Fibroblast of mammary gland (primary cell): Measurements from ENCODE around the gene CHTF18.

Experiments used
- DNase-seq: peaks from one replicate; pipeline ENCODE4 v3.0.0-alpha.2; 2010; ENCODE audit warnings: low read depth
- H3K4me3 ChIP-seq: 2 replicates; pipeline ENCODE4 v1.5.1; 2011; ENCODE audit warnings: low read depth, mild to moderate bottlenecking, low read length, moderate library complexity; ENCODE audit not compliant: control insufficient read depth
- CTCF ChIP-seq: conservative IDR thresholded peaks from 2 replicates; pipeline ENCODE4 v1.5.1; 2011; ENCODE audit warnings: low read depth, low read length, inconsistent platforms; ENCODE audit not compliant: control insufficient read depth, insufficient read depth

The CHTF18 gene

DNA sequence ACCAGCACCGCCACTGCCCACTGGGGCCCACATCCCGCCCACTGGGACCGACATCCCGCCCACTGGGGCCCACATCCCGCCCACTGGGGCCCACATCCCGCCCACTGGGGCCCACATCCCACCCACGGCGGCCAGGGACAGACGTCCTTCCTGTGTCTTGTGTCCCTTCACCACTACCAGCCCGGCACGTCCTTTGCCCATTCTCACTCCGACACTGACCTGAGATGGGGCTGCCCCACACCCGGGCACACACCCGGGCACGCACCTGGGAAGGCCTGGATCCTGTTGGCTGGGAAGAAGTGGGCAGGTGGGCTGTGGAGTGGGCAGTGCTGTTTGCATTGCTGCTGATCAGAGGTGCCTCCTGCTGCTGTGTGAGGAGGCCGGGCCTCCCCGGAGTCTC, 40.5 kb downstream of the CHTF18 start:
- DNase-seq, result no peak
- TF ChIP-seq CTCF, result no peak
- no peak overlapping the region for H3K4me3 ChIP-seq

DNA sequence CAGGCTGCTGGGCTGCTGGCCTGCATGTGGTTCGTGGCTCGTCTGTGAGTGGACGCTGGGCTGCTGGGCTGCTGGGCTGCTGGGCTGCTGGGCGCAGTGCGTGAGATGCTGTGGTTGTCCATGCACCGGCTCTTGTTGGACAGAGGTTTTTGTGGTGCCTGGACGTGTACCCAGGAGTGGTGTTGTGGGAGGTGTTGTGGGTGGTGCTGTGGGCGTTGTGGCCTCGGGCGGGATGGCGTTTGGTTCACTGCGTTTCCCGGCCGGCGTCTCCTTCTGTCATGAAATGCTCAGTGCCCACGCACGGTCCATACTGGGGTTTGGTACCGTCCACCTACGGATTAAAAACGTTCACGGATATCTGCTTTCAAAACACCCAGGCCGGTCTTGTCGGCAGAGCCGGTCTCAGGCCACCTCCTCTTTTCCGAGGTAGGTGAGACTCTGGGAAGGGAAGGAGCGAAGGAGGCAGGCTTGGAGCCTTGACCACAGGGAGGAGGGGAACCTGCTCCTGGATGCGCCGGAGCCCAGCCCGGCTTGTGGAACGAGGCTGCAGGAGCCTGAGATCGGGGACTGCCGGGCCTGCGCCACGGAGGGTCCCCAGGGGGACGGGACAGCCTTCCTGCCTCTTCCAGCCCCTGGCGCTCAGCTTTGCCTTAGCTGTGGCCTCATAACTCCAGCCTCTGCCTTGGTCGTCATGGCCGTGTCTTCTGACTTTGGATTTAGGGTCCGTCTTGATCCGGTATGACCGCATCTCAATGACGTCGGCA, 41.9 kb downstream of the CHTF18 start:
- H3K4me3 ChIP-seq, result no peak overlapping the region
- TF ChIP-seq CTCF, result no peak
- no peak for DNase-seq

DNA sequence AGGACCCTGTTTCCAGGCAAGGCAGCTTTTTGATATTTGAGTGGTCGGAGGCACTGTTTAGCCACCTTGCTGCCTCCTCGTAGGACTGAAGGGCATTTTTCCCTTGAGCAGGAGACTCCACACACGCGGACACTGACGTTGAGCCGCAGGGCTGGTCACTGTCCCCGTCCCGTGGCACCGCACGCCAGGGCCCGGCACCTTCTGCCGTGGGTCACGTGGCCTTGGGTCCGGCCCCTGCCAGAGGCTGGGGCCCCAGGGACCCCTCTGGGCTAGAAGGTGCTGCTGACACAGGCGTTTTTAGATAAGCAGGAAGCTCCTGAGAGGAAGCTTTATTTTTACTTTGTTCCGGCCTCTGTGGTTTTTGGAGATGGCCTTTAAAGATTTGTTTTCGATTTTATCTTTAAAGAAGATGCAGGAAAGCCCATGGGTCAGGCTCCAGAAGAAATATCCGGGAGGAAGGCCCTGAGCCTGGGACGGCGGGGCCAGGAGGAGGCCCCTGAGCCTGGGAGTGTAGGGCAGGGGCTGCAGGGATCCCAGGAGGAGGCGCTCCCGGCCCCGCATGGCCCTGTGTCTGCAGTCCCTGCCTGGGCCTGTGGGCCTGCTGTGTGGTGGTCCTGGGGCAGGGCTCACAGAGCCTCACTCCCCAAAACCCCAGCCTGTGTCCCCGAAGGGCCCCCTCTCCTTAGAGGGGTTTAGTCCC, 42.6 kb downstream of the CHTF18 start:
- H3K4me3 ChIP-seq, result no peak overlapping the region
- TF ChIP-seq CTCF, result no peak
- DNase-seq, result no peak

DNA sequence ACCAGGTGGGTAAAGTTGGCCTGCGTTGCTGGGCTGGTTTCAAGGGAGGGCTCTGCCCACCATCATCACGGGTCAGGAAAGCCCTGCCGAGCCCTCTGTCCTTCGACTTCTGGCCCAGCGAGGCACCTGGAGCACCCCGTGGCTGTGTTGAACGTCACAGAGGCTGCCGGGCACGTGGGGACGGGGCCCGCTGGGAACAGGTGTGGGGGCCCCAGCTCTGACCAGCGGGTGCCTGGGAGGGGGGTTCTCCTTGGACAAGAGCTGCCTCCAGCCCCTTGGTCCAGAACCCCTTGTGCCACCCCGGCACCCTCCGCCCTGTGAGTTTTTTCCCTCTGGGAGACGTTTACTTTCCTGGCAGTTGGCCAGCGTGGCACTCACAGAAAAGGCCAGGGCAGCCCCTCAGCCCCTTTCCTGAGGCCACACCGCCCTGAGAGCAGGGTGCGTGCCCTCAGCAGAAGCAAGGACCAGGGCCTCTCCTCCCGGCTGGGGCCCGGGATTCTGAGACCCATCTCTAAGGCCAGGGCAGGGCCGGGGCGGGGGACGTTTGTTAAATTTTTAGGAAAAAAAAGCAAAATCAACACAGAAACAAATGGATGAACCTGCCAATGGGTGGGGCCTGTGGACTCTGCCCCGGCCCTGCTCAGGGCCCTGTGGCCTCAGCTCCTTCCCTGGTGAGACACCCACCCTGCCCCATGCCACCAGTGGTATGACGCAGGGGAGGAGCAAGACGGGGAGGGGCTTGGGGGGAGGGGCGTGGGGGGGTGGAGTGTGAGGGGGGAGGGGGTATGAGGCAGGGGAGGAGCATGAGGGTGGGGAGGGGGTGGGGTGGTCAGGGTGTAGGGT, 43.4 kb downstream of the CHTF18 start:
- no peak for DNase-seq
- TF ChIP-seq CTCF, result no peak
- no peak overlapping the region for H3K4me3 ChIP-seq

GRCh38 chr16:832652-833336, 44.4 kb downstream of the CHTF18 start:
- no peak for DNase-seq
- TF ChIP-seq CTCF, result no peak
- no peak overlapping the region for H3K4me3 ChIP-seq

DNA sequence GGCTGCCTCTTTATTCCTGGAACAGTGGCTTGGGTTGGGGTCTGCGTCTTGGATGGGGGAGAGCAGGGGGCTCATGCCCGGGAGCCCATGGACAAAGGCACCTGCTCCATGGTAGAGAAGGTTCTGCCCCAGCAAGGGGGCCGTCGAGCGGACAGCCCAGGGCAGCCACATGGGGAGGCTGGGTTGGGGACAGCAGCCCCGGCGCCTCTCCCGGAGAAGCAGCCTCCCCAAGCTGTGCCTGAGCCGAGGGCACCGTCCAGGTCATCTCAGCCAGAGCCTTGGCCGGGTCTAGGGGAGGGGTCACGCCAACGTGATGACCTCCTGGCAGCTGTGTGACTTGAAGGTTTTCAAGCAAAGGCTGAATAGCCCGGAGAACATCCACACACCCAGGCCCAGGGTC, 45.0 kb downstream of the CHTF18 start:
- DNase-seq, result no peak
- no peak for TF ChIP-seq CTCF
- no peak overlapping the region for H3K4me3 ChIP-seq
